K562 (cell line): ENCODE results near the gene RNF187. TPM values are rescaled to one million over a fixed set of nuclear protein-coding genes. Genes with fewer than 3 reads are reported as not detected.

ENCODE experiments used
- ATAC-seq: fragments of 200-7000 bp; cut with Tn5 transposase; 3 replicates; pipeline ENCODE4 v1.9.1; 2020; ENCODE audit warnings: moderate library complexity
- BruUV-seq: library from RNA; stranded (reverse); fragments of 400-500 nt; replicated peaks from 2 replicates; lab custom pipeline; 2021; lab: Mats Ljungman, UMichigan
- CTCF ChIA-PET: fragments of 300-600 bp; formaldehyde crosslinking; extraction: SDS; loops from one replicate; lab custom pipeline; 2021; ENCODE audit warnings: low intra/inter-chr PET ratio; lab: Yijun Ruan, JAX
- POLR2A ChIA-PET: fragments of 300-600, 350-650 bp; sonication (Branson Sonifier 250); formaldehyde crosslinking; extraction: SDS; loops from one replicate; lab custom pipeline; 2021; ENCODE audit warnings: antibody characterized with exemption, inconsistent platforms; lab: Yijun Ruan, JAX
- DNase-seq, 4 experiments: peaks; one replicate each; pipeline versions ENCODE4 v3.0.0 to v3.0.0-alpha.2; 2011 to 2018; ENCODE audit warnings: low spot score in 3 of 4, mixed read lengths in 3 of 4; ENCODE audit errors: extremely low read depth in 1 of 4
- FAIRE-seq: peaks from 2 replicates; lab custom pipeline; 2011; peaks lifted over from hg19 to GRCh38; lab: Jason Lieb, UNC
- H2AFZ ChIP-seq: 2 replicates; pipeline ENCODE4 v1.6.0; 2011; ENCODE audit warnings: low read depth, low read length, control low read depth, inconsistent platforms
- H3K27ac ChIP-seq: fragments of 200-600 bp; 3 replicates; pipeline ENCODE4 v1.8.0; 2011; ENCODE audit warnings: low read depth, mild to moderate bottlenecking, control low read depth, inconsistent platforms, low read length, moderate library complexity, mixed read lengths; ENCODE audit errors: extremely low read depth
- H3K27me3 ChIP-seq, 2 experiments: fragments of 300-600 bp in 1 of 2; 2 replicates in 1 of 2; 3 replicates in 1 of 2; pipeline versions ENCODE4 v1.6.0 to v1.8.0; 2011; ENCODE audit warnings: inconsistent platforms in 2 of 2, low read length in 2 of 2, mild to moderate bottlenecking in 1 of 2, mixed read lengths in 1 of 2, moderate library complexity in 1 of 2; ENCODE audit not compliant: control insufficient read depth in 2 of 2, insufficient read depth in 2 of 2
- H3K36me3 ChIP-seq: fragments of 300-600 bp; 3 replicates; pipeline ENCODE4 v1.8.0; 2011; ENCODE audit warnings: mild to moderate bottlenecking, low read length, inconsistent platforms; ENCODE audit not compliant: control insufficient read depth, insufficient read depth
- H3K4me1 ChIP-seq, 2 experiments: fragments of 200-600 bp in 1 of 2; replicated peaks in 1 of 2; 2 replicates in 1 of 2; 3 replicates in 1 of 2; pipeline versions ENCODE4 v1.5.1 to v1.8.0; 2011; ENCODE audit warnings: inconsistent platforms in 2 of 2, low read length in 2 of 2, mild to moderate bottlenecking in 1 of 2, mixed read lengths in 1 of 2, moderate library complexity in 1 of 2; ENCODE audit not compliant: control insufficient read depth in 2 of 2, insufficient read depth in 2 of 2
- H3K4me2 ChIP-seq: 2 replicates; pipeline ENCODE4 v1.6.1; 2011; ENCODE audit warnings: low read length, control low read depth, inconsistent platforms, mixed read lengths; ENCODE audit not compliant: insufficient read depth
- H3K4me3 ChIP-seq: fragments of 200-600 bp; sonication (generic), shearing (Covaris generic); 2 replicates; pipeline ENCODE4 v1.5.1; 2016; ENCODE audit warnings: control low read depth, inconsistent platforms
- H3K79me2 ChIP-seq: fragments of 200-600 bp; 3 replicates; pipeline ENCODE4 v1.8.0; 2011; ENCODE audit warnings: low read length, inconsistent platforms; ENCODE audit not compliant: control insufficient read depth, insufficient read depth
- H3K9ac ChIP-seq, 2 experiments: 2 replicates each; pipeline versions ENCODE4 v1.6.0 to v1.6.1; 2011; ENCODE audit warnings: low read depth in 2 of 2, low read length in 2 of 2, control low read depth in 1 of 2, inconsistent platforms in 1 of 2, mild to moderate bottlenecking in 1 of 2, mixed read lengths in 1 of 2; ENCODE audit not compliant: insufficient read depth in 1 of 2
- H3K9me1 ChIP-seq: one replicate; pipeline ENCODE4 v1.6.0; 2011; ENCODE audit warnings: inconsistent platforms, mild to moderate bottlenecking, low read length, moderate library complexity; ENCODE audit not compliant: control insufficient read depth, insufficient read depth
- H3K9me3 ChIP-seq: replicated peaks from 2 replicates; pipeline ENCODE4 v1.5.1; 2011; ENCODE audit warnings: low read depth, low read length, inconsistent platforms; ENCODE audit not compliant: control insufficient read depth, insufficient read depth
- H4K20me1 ChIP-seq: replicated peaks from 2 replicates; pipeline ENCODE4 v1.6.1; 2011; ENCODE audit warnings: low read length, inconsistent platforms, mixed read lengths; ENCODE audit not compliant: control insufficient read depth, insufficient read depth
- OTX1 ChIP-seq: fragments of 450-650 bp; formaldehyde crosslinking; IDR thresholded peaks from 2 replicates; pipeline ENCODE4 v1.4.0; 2022; ENCODE audit warnings: mild to moderate bottlenecking
- POLR2AphosphoS2 ChIP-seq: IDR thresholded peaks from 2 replicates; pipeline ENCODE4 v1.6.1; 2012; ENCODE audit warnings: low read length, improper control_type of control experiment
- RBFOX2 ChIP-seq: fragments of 200-400 bp; formaldehyde crosslinking; IDR thresholded peaks from 2 replicates; pipeline ENCODE4 v1.6.1; 2017; ENCODE audit warnings: low read depth, mild to moderate bottlenecking, low read length, moderate library complexity
- SMAD4 ChIP-seq: fragments of 250-450 bp; sonication (Bioruptor Pico); conservative IDR thresholded peaks from 2 replicates; pipeline ENCODE4 v1.8.0; 2021; ENCODE audit warnings: inconsistent platforms, mild to moderate bottlenecking, moderate library complexity
- ZBTB17 ChIP-seq: fragments of 450-650 bp; formaldehyde crosslinking; IDR thresholded peaks from 2 replicates; pipeline ENCODE4 v1.4.0; 2020; ENCODE audit warnings: mild to moderate bottlenecking
- ZNF589 ChIP-seq: fragments of 200-800 bp; sonication (Bioruptor generic); IDR thresholded peaks from 2 replicates; pipeline ENCODE4 v1.6.1; 2016; ENCODE audit warnings: low read depth, missing genetic modification characterization, missing compliant biosample characterization
- WGBS: fragments of 100-300 bp; shearing (Covaris generic); methylation state at CpG from one replicate; pipeline ENCODE4 v1.1.6; 2016; ENCODE audit warnings: low coverage, mixed read lengths; ENCODE audit not compliant: insufficient coverage; ENCODE audit errors: missing lambda C conversion rate; 5-methylcytosine and 5-hydroxymethylcytosine counted together
- in situ Hi-C: fragments of 300-500 bp; cut with MboI; formaldehyde crosslinking; loops from 4 replicates; pipeline ENCODE4 v1.15.0; 2018; ENCODE audit warnings: inconsistent platforms, mixed read lengths
- intact Hi-C: fragments of 100-400 bp; cut with micrococcal nuclease; formaldehyde crosslinking; loops from 2 replicates; pipeline ENCODE4 v1.14.2; 2022
- polyA plus RNA-seq, 8 experiments: library from polyadenylated mRNA; depleted of rRNA in 4 of 8; stranded (reverse) in 5 of 8; unstranded in 3 of 8; fragments of >200 nt; fragmentation: Nextera tagmentation in 2 of 8; fragmentation: Illumina TruSeq in 1 of 8; extraction: Ambion mirVana in 2 of 8; extraction: Trizol in 1 of 8; gene quantifications; 2 replicates each; pipeline versions ENCODE4 v1.2.1 to v1.2.3, GENCODE V29; 2011 to 2014; ENCODE audit warnings: inconsistent platforms in 1 of 8, missing spikeins in 1 of 8
- total RNA-seq, 7 experiments: library from RNA; depleted of rRNA in 6 of 7; stranded (reverse); fragments of >200 nt in 6 of 7; fragmentation: Illumina TruSeq in 2 of 7; extraction: Trizol in 2 of 7; gene quantifications; 2 replicates each; pipeline versions ENCODE4 v1.2.1 to v1.2.3, GENCODE V29; 2011 to 2021; ENCODE audit warnings: low replicate concordance in 1 of 7
- TF ChIP-seq, protein P1 (sequence below): fragments of 450-650 bp; formaldehyde crosslinking; IDR thresholded peaks from 2 replicates; pipeline ENCODE4 v1.4.0; 2020; ENCODE audit warnings: mild to moderate bottlenecking, moderate library complexity
- TF ChIP-seq, protein P2 (sequence below): fragments of 250-450 bp; sonication (Bioruptor Pico); IDR thresholded peaks from 2 replicates; pipeline ENCODE4 v1.4.0; 2020; ENCODE audit warnings: borderline replicate concordance
- TF ChIP-seq, protein P3 (sequence below), 3 experiments: fragments of 200-800 bp in 1 of 3; sonication (Bioruptor generic) in 1 of 3; sonication (generic) in 1 of 3; formaldehyde crosslinking in 1 of 3; IDR thresholded peaks; 2 replicates each; pipeline versions ENCODE4 v1.6.1 to v1.8.0; 2016 to 2022; ENCODE audit warnings: mild to moderate bottlenecking in 2 of 3, missing compliant biosample characterization in 2 of 3, missing genetic modification characterization in 2 of 3, missing genetic modification reagents in 1 of 3
- TF ChIP-seq, protein P4 (sequence below): fragments of 450-650 bp; formaldehyde crosslinking; IDR thresholded peaks from 2 replicates; pipeline ENCODE4 v1.4.0; 2022; ENCODE audit warnings: mild to moderate bottlenecking, moderate library complexity

The RNF187 gene
- total and polyA plus RNA-seq, 9 of the 15 experiments (the other 6 are each of a cell fraction or from before 2014, with no cell fraction given): 2.3 to 119 (median 41.9) TPM

DNA sequence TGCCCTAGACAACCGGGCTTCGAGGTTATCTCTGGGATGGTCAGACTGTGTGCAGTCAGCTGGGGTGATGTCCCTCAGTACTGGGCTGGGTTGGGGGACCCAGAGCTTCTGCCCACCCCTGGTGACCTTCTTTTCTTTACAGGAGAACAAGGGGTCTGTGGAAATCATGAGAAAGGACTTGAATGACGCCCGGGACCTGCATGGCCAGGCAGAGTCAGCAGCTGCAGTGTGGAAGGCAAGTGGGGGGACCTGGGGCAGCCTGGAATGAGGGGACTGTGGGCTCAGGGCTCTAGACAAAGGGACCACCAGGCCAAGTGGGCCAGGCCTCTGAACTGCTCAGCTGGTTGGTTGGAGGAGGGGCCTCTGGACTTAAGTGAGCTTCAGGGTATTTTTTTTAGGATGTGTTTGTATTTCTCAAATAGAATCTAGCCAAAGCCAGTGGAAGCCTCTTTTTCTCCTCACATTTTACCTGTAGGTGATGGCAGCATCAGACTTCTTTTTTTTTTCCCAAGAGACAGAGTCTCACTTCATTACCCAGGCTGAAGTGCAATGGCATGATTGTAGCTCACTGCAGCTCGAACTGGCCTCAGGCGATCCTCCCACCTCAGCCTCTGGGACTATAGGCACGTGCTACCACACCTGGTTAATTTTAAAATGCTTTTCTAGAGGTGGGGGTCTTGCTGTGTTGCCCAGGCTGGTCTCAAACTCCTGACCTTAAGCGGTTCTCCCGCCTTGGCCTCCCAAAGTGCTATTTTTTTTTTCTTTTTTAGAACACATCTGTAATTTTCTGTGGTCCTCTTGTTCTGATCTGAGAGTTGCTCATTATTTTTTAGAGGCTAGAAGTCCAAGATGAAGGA is 1.9 kb downstream of the RNF187 start:
- no peak for DNase-seq
- in situ Hi-C loops (no loop called here), intact Hi-C loops (no loop called here)
- Histone ChIP-seq H3K4me2 (peak overlapping the region; percentile 98), H3K9ac (peak overlapping the region; percentile 85 to 95; a peak in 3 of 4 replicates), H3K36me3 (peaks cover 43% of the 10 kb centered on the region; the same call in 2 of the 3 replicates), H2AFZ (no peak overlapping the region), H3K9me3 (no peaks in the 10 kb centered on the region), H3K27me3 (no peaks in the 10 kb centered on the region), H3K79me2 (peaks cover 25% of the 10 kb centered on the region), H3K4me3 (peak overlapping the region; percentile 75), H3K27ac (peak overlapping the region; percentile 8; the same call in 1 of the 3 replicates), H3K9me1 (no peaks in the 10 kb centered on the region), H4K20me1 (no peaks in the 10 kb centered on the region; the same call in 1 of the 2 replicates), H3K4me1 (peaks cover 37 to 54% of the 10 kb centered on the region in 2 experiments)
- 72% methylated on average over 9 of the region's 9 CpGs for WGBS
- no peak for ATAC-seq
- POLR2A ChIA-PET: interaction anchor here (0.6 to 6.2 kb wide), 12 partner anchors 10 to 1019 kb away, joined by 3 to 64 read pairs (median 3); partner anchors contain the start of gene NUP133
- FAIRE-seq: no peak
- CTCF ChIA-PET: no interaction called here
- BruUV-seq: no TSS peak
- TF ChIP-seq POLR2AphosphoS2: 0 out of 2 replicates have a peak, but pooled peaks have one; percentile 21
- TF ChIP-seq ZBTB17 (CRISPR knock-in tag): 0 out of 2 replicates have a peak, but pooled peaks have one; percentile 28
- TF ChIP-seq ZNF589 (CRISPR knock-in tag): peak; percentile 29; the same call in 1 of the 2 replicates
- TF ChIP-seq, protein P1, sequence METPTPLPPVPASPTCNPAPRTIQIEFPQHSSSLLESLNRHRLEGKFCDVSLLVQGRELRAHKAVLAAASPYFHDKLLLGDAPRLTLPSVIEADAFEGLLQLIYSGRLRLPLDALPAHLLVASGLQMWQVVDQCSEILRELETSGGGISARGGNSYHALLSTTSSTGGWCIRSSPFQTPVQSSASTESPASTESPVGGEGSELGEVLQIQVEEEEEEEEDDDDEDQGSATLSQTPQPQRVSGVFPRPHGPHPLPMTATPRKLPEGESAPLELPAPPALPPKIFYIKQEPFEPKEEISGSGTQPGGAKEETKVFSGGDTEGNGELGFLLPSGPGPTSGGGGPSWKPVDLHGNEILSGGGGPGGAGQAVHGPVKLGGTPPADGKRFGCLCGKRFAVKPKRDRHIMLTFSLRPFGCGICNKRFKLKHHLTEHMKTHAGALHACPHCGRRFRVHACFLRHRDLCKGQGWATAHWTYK (CRISPR knock-in tag): 0 out of 2 replicates have a peak, but pooled peaks have one; percentile 16
- TF ChIP-seq OTX1 (CRISPR knock-in tag): 0 out of 2 replicates have a peak, but pooled peaks have one; percentile 52
- peak; percentile 19; the same call in 1 of the 2 replicates for TF ChIP-seq SMAD4
- 0 out of 2 replicates have a peak, but pooled peaks have one; percentile 29 for TF ChIP-seq RBFOX2
- TF ChIP-seq, protein P2, sequence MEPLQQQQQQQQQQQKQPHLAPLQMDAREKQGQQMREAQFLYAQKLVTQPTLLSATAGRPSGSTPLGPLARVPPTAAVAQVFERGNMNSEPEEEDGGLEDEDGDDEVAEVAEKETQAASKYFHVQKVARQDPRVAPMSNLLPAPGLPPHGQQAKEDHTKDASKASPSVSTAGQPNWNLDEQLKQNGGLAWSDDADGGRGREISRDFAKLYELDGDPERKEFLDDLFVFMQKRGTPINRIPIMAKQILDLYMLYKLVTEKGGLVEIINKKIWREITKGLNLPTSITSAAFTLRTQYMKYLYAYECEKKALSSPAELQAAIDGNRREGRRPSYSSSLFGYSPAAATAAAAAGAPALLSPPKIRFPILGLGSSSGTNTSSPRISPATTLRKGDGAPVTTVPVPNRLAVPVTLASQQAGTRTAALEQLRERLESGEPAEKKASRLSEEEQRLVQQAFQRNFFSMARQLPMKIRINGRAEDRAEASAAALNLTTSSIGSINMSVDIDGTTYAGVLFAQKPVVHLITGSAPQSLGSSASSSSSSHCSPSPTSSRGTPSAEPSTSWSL (CRISPR knock-in tag): 0 out of 2 replicates have a peak, but pooled peaks have one; percentile 39
- TF ChIP-seq, protein P3, sequence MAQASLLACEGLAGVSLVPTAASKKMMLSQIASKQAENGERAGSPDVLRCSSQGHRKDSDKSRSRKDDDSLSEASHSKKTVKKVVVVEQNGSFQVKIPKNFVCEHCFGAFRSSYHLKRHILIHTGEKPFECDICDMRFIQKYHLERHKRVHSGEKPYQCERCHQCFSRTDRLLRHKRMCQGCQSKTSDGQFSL (CRISPR knock-in tag; IDR thresholded peaks at IDR 0.05): no peak
- TF ChIP-seq, protein P3 (tag; IDR thresholded peaks at IDR 0.05): 0 out of 4 replicates have a peak, but pooled peaks of 1 of the 2 experiments have one; percentile 10
- TF ChIP-seq, protein P4, sequence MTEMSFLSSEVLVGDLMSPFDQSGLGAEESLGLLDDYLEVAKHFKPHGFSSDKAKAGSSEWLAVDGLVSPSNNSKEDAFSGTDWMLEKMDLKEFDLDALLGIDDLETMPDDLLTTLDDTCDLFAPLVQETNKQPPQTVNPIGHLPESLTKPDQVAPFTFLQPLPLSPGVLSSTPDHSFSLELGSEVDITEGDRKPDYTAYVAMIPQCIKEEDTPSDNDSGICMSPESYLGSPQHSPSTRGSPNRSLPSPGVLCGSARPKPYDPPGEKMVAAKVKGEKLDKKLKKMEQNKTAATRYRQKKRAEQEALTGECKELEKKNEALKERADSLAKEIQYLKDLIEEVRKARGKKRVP: no peak
